A673 (cell line): ENCODE data around the gene SLC25A23. TPM values are rescaled to one million over a fixed set of nuclear protein-coding genes. Genes with fewer than 3 reads are reported as not detected.

ENCODE experiments used
- BruUV-seq: library from RNA; stranded (reverse); fragments of 400-500 nt; replicated peaks from 2 replicates; lab custom pipeline; 2021; lab: Mats Ljungman, UMichigan
- CTCF ChIA-PET: fragments of 300-600 bp; sonication (Branson Sonifier 250); formaldehyde crosslinking; loops from one replicate; lab custom pipeline; 2022; ENCODE audit warnings: antibody characterized with exemption; lab: Charles Lee
- POLR2A ChIA-PET: fragments of 300-600 bp; sonication (Branson Sonifier 250); formaldehyde crosslinking; loops from one replicate; lab custom pipeline; 2022; ENCODE audit warnings: antibody characterized with exemption; ENCODE audit not compliant: low non-redundant PET; lab: Charles Lee
- DNase-seq: peaks from one replicate; pipeline ENCODE4 v3.0.0-alpha.2; 2015; ENCODE audit warnings: low spot score
- H3K27ac ChIP-seq: fragments of 200-600 bp; sonication (generic); 2 replicates; pipeline ENCODE4 v1.5.1; 2016; ENCODE audit warnings: mixed run types, low read depth, mild to moderate bottlenecking, mixed read lengths, antibody characterized with exemption, low read length; ENCODE audit not compliant: poor library complexity, severe bottlenecking
- H3K27me3 ChIP-seq: fragments of 200-600 bp; sonication (generic); replicated peaks from 2 replicates; pipeline ENCODE4 v1.6.1; 2017; ENCODE audit warnings: mixed run types, low read depth, mild to moderate bottlenecking, mixed read lengths, antibody characterized with exemption, low read length; ENCODE audit not compliant: insufficient read depth, poor library complexity
- H3K36me3 ChIP-seq: fragments of 200-600 bp; sonication (generic); 2 replicates; pipeline ENCODE4 v1.6.1; 2016; ENCODE audit warnings: mixed run types, mild to moderate bottlenecking, mixed read lengths, antibody characterized with exemption, low read length; ENCODE audit not compliant: insufficient read depth, poor library complexity, severe bottlenecking
- H3K4me1 ChIP-seq: fragments of 200-600 bp; sonication (generic); 2 replicates; pipeline ENCODE4 v1.6.1; 2017; ENCODE audit warnings: mixed run types, mild to moderate bottlenecking, mixed read lengths, antibody characterized with exemption, low read length; ENCODE audit not compliant: insufficient read depth, poor library complexity, severe bottlenecking
- H3K4me3 ChIP-seq: fragments of 200-600 bp; sonication (generic); 2 replicates; pipeline ENCODE4 v1.5.1; 2016; ENCODE audit warnings: low read depth, mixed run types, mild to moderate bottlenecking, mixed read lengths, low read length; ENCODE audit not compliant: poor library complexity, severe bottlenecking
- H3K9me3 ChIP-seq: fragments of 200-600 bp; sonication (generic); 2 replicates; pipeline ENCODE4 v1.6.1; 2016; ENCODE audit warnings: mixed run types, low read depth, mild to moderate bottlenecking, mixed read lengths, antibody characterized with exemption, low read length; ENCODE audit not compliant: poor library complexity, severe bottlenecking
- EZH2 ChIP-seq: fragments of 200-600 bp; sonication (generic); IDR thresholded peaks from 2 replicates; pipeline ENCODE4 v1.6.1; 2017; ENCODE audit warnings: borderline replicate concordance, low read depth, mild to moderate bottlenecking, mixed read lengths, antibody characterized with exemption, low read length; ENCODE audit not compliant: poor library complexity, severe bottlenecking
- intact Hi-C: fragments of 100-400 bp; cut with micrococcal nuclease; formaldehyde crosslinking; loops from one replicate; pipeline ENCODE4 v1.10.0; 2022; ENCODE audit not compliant: unreplicated experiment
- total RNA-seq: library from RNA; stranded (reverse); gene quantifications from 2 replicates; pipeline ENCODE4 v1.2.3, GENCODE V29; 2021
- TF ChIP-seq, protein P1 (sequence below): fragments of 300-800, 200-600 bp; sonication (generic); conservative IDR thresholded peaks from 2 replicates; pipeline ENCODE4 v1.5.1; 2017; ENCODE audit warnings: low read depth, mild to moderate bottlenecking, antibody characterized with exemption, low read length, moderate library complexity, mixed read lengths

SLC25A23 gene
- total RNA-seq, 1 experiment from 2014 or later: 39.9 TPM

DNA sequence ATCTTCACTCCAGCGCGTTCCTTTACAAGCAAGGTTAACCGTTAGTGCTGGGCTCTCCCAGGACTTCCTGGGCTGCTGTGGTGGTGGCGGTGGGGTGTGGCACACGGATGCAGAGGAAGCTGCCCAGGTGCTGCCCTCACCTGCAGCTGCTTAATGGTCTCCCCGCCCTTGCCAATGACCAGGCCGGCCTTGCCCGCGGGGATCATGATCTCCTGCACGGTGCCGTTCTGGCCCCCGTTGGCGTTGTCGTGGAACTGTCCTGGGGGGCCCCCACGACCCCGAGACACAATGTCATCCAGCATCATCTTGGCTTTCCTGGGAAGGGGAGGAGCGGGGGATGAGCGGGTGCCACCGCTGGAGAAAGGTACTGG is 41.0 kb downstream of the SLC25A23 start:
- H3K4me3 ChIP-seq: no peak overlapping the region
- intact Hi-C loops: no loop called here
- no peak for TF ChIP-seq EZH2
- TF ChIP-seq, protein P1, sequence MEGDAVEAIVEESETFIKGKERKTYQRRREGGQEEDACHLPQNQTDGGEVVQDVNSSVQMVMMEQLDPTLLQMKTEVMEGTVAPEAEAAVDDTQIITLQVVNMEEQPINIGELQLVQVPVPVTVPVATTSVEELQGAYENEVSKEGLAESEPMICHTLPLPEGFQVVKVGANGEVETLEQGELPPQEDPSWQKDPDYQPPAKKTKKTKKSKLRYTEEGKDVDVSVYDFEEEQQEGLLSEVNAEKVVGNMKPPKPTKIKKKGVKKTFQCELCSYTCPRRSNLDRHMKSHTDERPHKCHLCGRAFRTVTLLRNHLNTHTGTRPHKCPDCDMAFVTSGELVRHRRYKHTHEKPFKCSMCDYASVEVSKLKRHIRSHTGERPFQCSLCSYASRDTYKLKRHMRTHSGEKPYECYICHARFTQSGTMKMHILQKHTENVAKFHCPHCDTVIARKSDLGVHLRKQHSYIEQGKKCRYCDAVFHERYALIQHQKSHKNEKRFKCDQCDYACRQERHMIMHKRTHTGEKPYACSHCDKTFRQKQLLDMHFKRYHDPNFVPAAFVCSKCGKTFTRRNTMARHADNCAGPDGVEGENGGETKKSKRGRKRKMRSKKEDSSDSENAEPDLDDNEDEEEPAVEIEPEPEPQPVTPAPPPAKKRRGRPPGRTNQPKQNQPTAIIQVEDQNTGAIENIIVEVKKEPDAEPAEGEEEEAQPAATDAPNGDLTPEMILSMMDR: no peak
- DNase-seq: no peak
- H3K36me3 ChIP-seq: peaks cover 91% of the 10 kb centered on the region
- H3K27ac ChIP-seq: no peak overlapping the region
- peaks cover 14% of the 10 kb centered on the region for H3K4me1 ChIP-seq
- ChIA-PET POLR2A (no interaction called here), CTCF (no interaction called here)
- no TSS peak for BruUV-seq
- no peaks in the 10 kb centered on the region for H3K27me3 ChIP-seq
- H3K9me3 ChIP-seq: no peaks in the 10 kb centered on the region

DNA sequence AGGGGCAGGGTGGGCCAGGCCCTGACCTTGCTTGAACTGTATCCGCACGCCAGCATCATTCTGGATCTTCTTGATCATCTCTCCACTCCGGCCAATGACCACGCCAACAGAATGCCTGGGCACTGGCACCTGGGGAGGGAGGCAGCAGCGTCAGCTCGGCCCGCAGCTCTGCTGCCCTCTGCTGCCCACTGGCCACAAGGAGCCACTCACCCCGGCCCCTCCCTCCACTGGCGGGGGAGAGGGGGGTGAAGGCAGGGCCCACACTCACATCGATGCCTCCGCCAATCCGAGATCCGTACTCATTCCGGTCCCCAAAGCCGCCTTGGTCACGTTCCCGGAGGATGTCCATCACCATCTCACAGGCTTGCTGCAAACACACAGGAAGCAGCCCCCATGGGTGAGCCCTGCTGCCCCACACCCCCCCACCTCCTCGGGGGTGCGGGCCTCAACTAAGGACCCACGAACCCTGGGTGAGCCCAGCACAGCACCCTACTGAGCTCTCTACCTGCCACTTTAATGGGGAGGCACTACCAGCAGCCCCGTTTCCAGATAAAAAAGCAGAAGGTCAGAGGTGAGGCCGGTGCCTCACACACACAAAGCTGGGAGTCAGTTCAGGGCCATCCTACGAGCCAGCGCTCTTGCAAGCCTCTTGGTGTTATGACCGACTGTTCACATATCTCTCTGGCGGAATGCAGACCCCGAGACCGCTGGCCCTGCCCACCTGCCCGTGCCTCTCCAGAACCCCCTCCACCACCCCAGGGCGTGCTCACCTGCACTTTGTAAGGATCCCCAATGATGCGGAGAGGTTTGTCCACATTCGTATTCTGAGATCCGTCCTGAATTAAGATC is 41.7 kb downstream of the SLC25A23 start:
- peaks cover 94% of the 10 kb centered on the region for H3K36me3 ChIP-seq
- CTCF ChIA-PET: no interaction called here

GRCh38 chr19:6416658-6417405 is 42.8 kb downstream of the SLC25A23 start:
- Histone ChIP-seq H3K4me3 (no peak overlapping the region), H3K36me3 (peaks cover 89% of the 10 kb centered on the region), H3K27ac (no peak overlapping the region), H3K27me3 (no peaks in the 10 kb centered on the region), H3K9me3 (no peaks in the 10 kb centered on the region), H3K4me1 (no peaks in the 10 kb centered on the region)
- TF ChIP-seq, protein P1: no peak
- TF ChIP-seq EZH2: no peak
- ChIA-PET CTCF (no interaction called here), POLR2A (no interaction called here)
- no TSS peak for BruUV-seq
- intact Hi-C loops: no loop called here
- DNase-seq: no peak

More for the DNA sequence above, 41.7 kb downstream of the SLC25A23 start:
- peaks cover 9% of the 10 kb centered on the region for H3K4me1 ChIP-seq
- no peaks in the 10 kb centered on the region for H3K27me3 ChIP-seq
- H3K27ac ChIP-seq: no peak overlapping the region
- no peaks in the 10 kb centered on the region for H3K9me3 ChIP-seq
- intact Hi-C loops: no loop called here
- POLR2A ChIA-PET: no interaction called here
- no TSS peak for BruUV-seq
- H3K4me3 ChIP-seq: no peak overlapping the region
- DNase-seq: no peak
- TF ChIP-seq, protein P1: no peak; the same call in 1 of the 2 replicates
- TF ChIP-seq EZH2: no peak
